Endothelial cell of umbilical vein (primary cell): ENCODE results near the gene ZFHX2. TPM values are rescaled to one million over a fixed set of nuclear protein-coding genes. Genes with fewer than 3 reads are reported as not detected.

ENCODE experiments used
- BruUV-seq: library from RNA; stranded (reverse); fragments of 400-500 nt; replicated peaks from 2 replicates; lab custom pipeline; 2021; lab: Mats Ljungman, UMichigan
- CTCF ChIA-PET: fragments of 300-600, 350-600 bp; sonication (Branson Sonifier 250); formaldehyde crosslinking; loops from one replicate; lab custom pipeline; 2021; ENCODE audit warnings: antibody characterized with exemption, inconsistent platforms; lab: Charles Lee
- POLR2A ChIA-PET: fragments of 300-600, 350-600 bp; sonication (Branson Sonifier 250); formaldehyde crosslinking; loops from one replicate; lab custom pipeline; 2021; ENCODE audit warnings: antibody characterized with exemption, inconsistent platforms; lab: Charles Lee
- DNase-seq: peaks from one replicate; pipeline ENCODE4 v3.0.0-alpha.2; 2011; ENCODE audit warnings: low read depth, low spot score
- FAIRE-seq: peaks from 2 replicates; lab custom pipeline; 2011; peaks lifted over from hg19 to GRCh38; lab: Jason Lieb, UNC
- H2AFZ ChIP-seq: 2 replicates; pipeline ENCODE4 v1.6.0; 2012; ENCODE audit warnings: low read depth, low read length, control low read depth, inconsistent platforms
- H3K27ac ChIP-seq: 2 replicates; pipeline ENCODE4 v1.5.1; 2011; ENCODE audit warnings: low read depth, mild to moderate bottlenecking, control low read depth, low read length, moderate library complexity; ENCODE audit not compliant: insufficient read depth
- H3K27me3 ChIP-seq, 2 experiments: 2 replicates each; pipeline versions ENCODE4 v1.6.0 to v1.6.1; 2011; ENCODE audit warnings: low read length in 2 of 2, mixed read lengths in 1 of 2; ENCODE audit not compliant: control insufficient read depth in 2 of 2, insufficient read depth in 2 of 2
- H3K36me3 ChIP-seq, 2 experiments: 2 replicates in 1 of 2; 3 replicates in 1 of 2; pipeline ENCODE4 v1.5.1; 2011; ENCODE audit warnings: low read length in 2 of 2, mild to moderate bottlenecking in 1 of 2, moderate library complexity in 1 of 2; ENCODE audit not compliant: control insufficient read depth in 2 of 2, insufficient read depth in 2 of 2; ENCODE audit errors: extremely low read depth in 1 of 2
- H3K4me1 ChIP-seq: 3 replicates; pipeline ENCODE4 v1.5.1; 2011; ENCODE audit warnings: mild to moderate bottlenecking, low read length; ENCODE audit not compliant: control insufficient read depth, insufficient read depth; ENCODE audit errors: extremely low read depth
- H3K4me2 ChIP-seq: 2 replicates; pipeline ENCODE4 v1.6.1; 2011; ENCODE audit warnings: low read length, control low read depth, mixed read lengths; ENCODE audit not compliant: insufficient read depth
- H3K4me3 ChIP-seq, 3 experiments: fragments of 200-600 bp in 1 of 3; sonication (generic), shearing (Covaris generic) in 1 of 3; replicated peaks in 1 of 3; 2 replicates each; pipeline ENCODE4 v1.5.1; 2011 to 2016; ENCODE audit warnings: control low read depth in 3 of 3, low read length in 3 of 3, mild to moderate bottlenecking in 2 of 3, inconsistent platforms in 1 of 3, low read depth in 1 of 3, moderate library complexity in 1 of 3; ENCODE audit not compliant: insufficient read depth in 1 of 3
- H3K79me2 ChIP-seq: 2 replicates; pipeline ENCODE4 v1.6.0; 2012; ENCODE audit warnings: low read length, inconsistent platforms; ENCODE audit not compliant: control insufficient read depth, insufficient read depth
- H3K9ac ChIP-seq: replicated peaks from 2 replicates; pipeline ENCODE3; 2011; ENCODE audit warnings: low read length, control low read depth; ENCODE audit not compliant: insufficient read depth; ENCODE audit errors: extremely low read depth
- H3K9me1 ChIP-seq: replicated peaks from 3 replicates; pipeline ENCODE4 v1.6.0; 2011; ENCODE audit warnings: mild to moderate bottlenecking, low read length; ENCODE audit not compliant: control insufficient read depth, insufficient read depth; ENCODE audit errors: extremely low read depth
- H3K9me3 ChIP-seq: replicated peaks from 2 replicates; pipeline ENCODE4 v1.5.1; 2012; ENCODE audit warnings: low read length, inconsistent platforms; ENCODE audit not compliant: control insufficient read depth, insufficient read depth
- H4K20me1 ChIP-seq: replicated peaks from 2 replicates; pipeline ENCODE3; 2011; ENCODE audit warnings: mild to moderate bottlenecking, low read length; ENCODE audit not compliant: control insufficient read depth, insufficient read depth; ENCODE audit errors: extremely low read depth
- EZH2 ChIP-seq: IDR thresholded peaks from 2 replicates; pipeline ENCODE4 v1.6.1; 2012; ENCODE audit warnings: borderline replicate concordance, low read depth, mild to moderate bottlenecking, moderate library complexity, low read length, inconsistent platforms; ENCODE audit not compliant: severe bottlenecking
- FOS ChIP-seq: IDR thresholded peaks from 2 replicates; pipeline ENCODE4 v1.6.1; 2011; ENCODE audit warnings: mild to moderate bottlenecking, low read length, moderate library complexity, borderline replicate concordance; ENCODE audit not compliant: insufficient read depth
- GATA2 ChIP-seq: IDR thresholded peaks from 2 replicates; pipeline ENCODE4 v1.7.0; 2011; ENCODE audit warnings: low read depth, mild to moderate bottlenecking, moderate library complexity, mixed read lengths, low read length; ENCODE audit not compliant: insufficient read length, insufficient read depth
- JUN ChIP-seq: IDR thresholded peaks from 2 replicates; pipeline ENCODE4 v1.6.1; 2011; ENCODE audit warnings: borderline replicate concordance, low read depth; ENCODE audit not compliant: insufficient read length, insufficient read depth
- MYC ChIP-seq: IDR thresholded peaks from one replicate; pipeline ENCODE4 v1.6.1; 2011; ENCODE audit warnings: mild to moderate bottlenecking, low read depth, low read length
- dilution Hi-C: fragments of 300-500 bp; cut with MboI; formaldehyde crosslinking; loops from one replicate; pipeline ENCODE4 v1.15.0; 2019; ENCODE audit warnings: low sequenced_read_pairs; ENCODE audit not compliant: extremely low pct_ligation_motif_present
- intact Hi-C: fragments of 100-400 bp; cut with micrococcal nuclease; formaldehyde crosslinking; loops from one replicate; pipeline ENCODE4 v1.10.0; 2022
- polyA plus RNA-seq, 4 experiments: library from polyadenylated mRNA; depleted of rRNA in 3 of 4; stranded (reverse) in 3 of 4; unstranded in 1 of 4; fragments of >200 nt; gene quantifications; 2 replicates each; pipeline versions ENCODE4 v1.2.1 to v1.2.3, GENCODE V29; 2011 to 2012; ENCODE audit warnings: missing spikeins in 1 of 4
- total RNA-seq: library from RNA; stranded (reverse); gene quantifications from 2 replicates; pipeline ENCODE4 v1.2.3, GENCODE V29; 2021
- TF ChIP-seq, protein P1 (sequence below): IDR thresholded peaks from 2 replicates; pipeline ENCODE4 v1.6.1; 2011; ENCODE audit not compliant: insufficient read depth, insufficient read length
- TF ChIP-seq, protein P2 (sequence below), 2 donors: IDR thresholded peaks; 1 replicate in 1 of 2; 2 replicates in 1 of 2; pipeline ENCODE4 v1.5.1; 2011; ENCODE audit warnings: low read length in 2 of 2, mild to moderate bottlenecking in 2 of 2, moderate library complexity in 2 of 2, control low read depth in 1 of 2, inconsistent platforms in 1 of 2, low read depth in 1 of 2; ENCODE audit not compliant: insufficient read depth in 1 of 2; ENCODE audit errors: extremely low read depth in 1 of 2

The ZFHX2 gene
- total and polyA plus RNA-seq, 2 donors (not counting 3 experiments of a cell fraction or from before 2014, with no cell fraction given), result 0.25 to 2.3 TPM

DNA sequence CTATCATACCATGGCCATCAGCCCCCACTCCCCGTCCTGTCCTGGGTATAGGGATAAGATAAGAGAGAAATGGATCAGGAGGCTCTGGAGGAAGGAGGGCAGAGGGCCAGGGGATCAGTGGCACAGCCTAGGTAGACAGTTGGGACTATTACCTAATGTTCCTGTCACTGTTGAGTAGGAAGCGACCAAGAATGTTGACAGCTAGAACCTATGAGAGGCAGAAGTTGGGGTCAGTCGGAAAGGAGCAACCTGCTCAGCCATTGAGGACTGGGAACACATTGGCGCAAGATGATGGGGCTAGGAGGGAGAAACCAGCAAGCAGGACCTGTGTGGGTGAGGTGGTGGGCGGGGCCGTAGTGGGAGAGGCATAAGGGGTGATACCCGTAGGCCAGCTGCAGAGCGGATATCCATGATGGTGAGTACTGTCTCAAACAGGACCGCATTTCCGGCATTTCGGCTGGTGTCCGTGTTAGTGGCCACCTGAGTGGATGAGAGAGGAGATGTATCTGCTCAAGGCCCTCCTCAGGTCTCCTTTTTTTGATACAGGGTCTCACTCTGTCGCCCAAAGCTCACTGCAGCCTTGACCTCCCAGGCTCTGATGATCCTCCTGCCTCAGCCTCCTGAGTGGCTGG is 12.7 kb upstream of the ZFHX2 start:
- Histone ChIP-seq H3K4me3 (no peak overlapping the region), H3K36me3 (peaks cover 0 to 8% of the 10 kb centered on the region in 2 experiments), H3K9ac (no peak overlapping the region), H3K4me1 (peaks cover 4% of the 10 kb centered on the region), H3K27ac (no peak overlapping the region), H3K9me1 (no peaks in the 10 kb centered on the region), H3K9me3 (no peaks in the 10 kb centered on the region), H3K4me2 (no peak overlapping the region), H4K20me1 (no peaks in the 10 kb centered on the region), H3K27me3 (no peaks in the 10 kb centered on the region), H2AFZ (no peak overlapping the region), H3K79me2 (no peaks in the 10 kb centered on the region)
- POLR2A ChIA-PET, result no interaction called here
- dilution Hi-C loops (no loop called here), intact Hi-C loops (no loop called here)
- no peak for DNase-seq
- TF ChIP-seq JUN, result no peak
- no peak for TF ChIP-seq MYC
- no TSS peak for BruUV-seq
- FAIRE-seq, result no peak
- CTCF ChIA-PET, result interaction anchor here (1.4 to 12.3 kb wide), 2 partner anchors 24 to 85 kb away, joined by 3 to 416 read pairs; no protein-coding TSS in a partner anchor

DNA sequence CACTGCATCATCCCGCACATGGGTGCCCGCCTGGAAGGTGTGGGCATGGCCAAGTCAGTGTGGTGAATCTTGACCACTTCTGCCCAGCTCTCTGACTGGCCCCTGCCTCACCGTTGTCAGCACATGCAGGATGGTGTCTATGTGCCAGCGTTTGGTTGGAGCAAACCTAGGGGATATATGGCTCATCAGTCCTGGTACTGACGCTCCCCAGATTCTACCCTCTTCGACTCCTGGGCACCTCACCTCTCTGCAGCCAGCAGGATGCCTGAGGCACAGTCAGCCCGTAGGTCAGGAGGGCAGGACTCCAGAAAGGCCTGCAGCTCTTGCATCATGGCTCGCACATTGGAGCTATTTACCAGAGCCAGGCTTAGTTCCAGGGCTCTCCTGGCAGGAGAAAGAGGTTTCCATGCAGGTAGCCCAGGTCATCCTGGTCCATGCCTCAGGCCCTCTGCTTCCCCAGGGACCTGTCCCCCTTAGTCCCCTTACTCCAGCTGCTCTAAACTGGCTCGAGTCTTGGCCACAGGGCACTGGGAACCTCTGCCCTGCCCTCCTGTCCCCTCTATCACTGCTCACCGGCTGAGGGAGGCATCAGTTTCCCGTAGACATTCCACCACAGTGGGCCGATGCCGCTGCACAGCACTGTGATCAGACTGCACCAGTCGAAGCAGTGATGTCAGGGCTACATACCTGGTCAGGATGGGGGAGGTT is 12.1 kb upstream of the ZFHX2 start:
- BruUV-seq, result no TSS peak
- Histone ChIP-seq H3K27me3 (no peaks in the 10 kb centered on the region), H3K4me1 (peaks cover 4% of the 10 kb centered on the region), H3K4me2 (no peak overlapping the region), H3K9ac (no peak overlapping the region), H3K79me2 (no peaks in the 10 kb centered on the region), H3K4me3 (no peak overlapping the region), H3K9me1 (no peaks in the 10 kb centered on the region), H3K9me3 (no peaks in the 10 kb centered on the region), H3K36me3 (peaks cover 0 to 11% of the 10 kb centered on the region in 2 experiments), H3K27ac (no peak overlapping the region), H2AFZ (no peak overlapping the region), H4K20me1 (no peaks in the 10 kb centered on the region)
- FAIRE-seq (no peak), DNase-seq (no peak)
- intact Hi-C loops, result no loop called here
- ChIA-PET POLR2A (no interaction called here), CTCF (interaction anchor here (0.8 to 12.3 kb wide), 7 partner anchors 13 to 243 kb away, joined by 3 to 416 read pairs (median 3); partner anchors contain the start of gene PABPN1)
- TF ChIP-seq EZH2 (no peak), JUN (no peak), FOS (no peak), GATA2 (no peak)
- TF ChIP-seq, protein P1, sequence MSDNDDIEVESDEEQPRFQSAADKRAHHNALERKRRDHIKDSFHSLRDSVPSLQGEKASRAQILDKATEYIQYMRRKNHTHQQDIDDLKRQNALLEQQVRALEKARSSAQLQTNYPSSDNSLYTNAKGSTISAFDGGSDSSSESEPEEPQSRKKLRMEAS, result no peak
- TF ChIP-seq, protein P2, sequence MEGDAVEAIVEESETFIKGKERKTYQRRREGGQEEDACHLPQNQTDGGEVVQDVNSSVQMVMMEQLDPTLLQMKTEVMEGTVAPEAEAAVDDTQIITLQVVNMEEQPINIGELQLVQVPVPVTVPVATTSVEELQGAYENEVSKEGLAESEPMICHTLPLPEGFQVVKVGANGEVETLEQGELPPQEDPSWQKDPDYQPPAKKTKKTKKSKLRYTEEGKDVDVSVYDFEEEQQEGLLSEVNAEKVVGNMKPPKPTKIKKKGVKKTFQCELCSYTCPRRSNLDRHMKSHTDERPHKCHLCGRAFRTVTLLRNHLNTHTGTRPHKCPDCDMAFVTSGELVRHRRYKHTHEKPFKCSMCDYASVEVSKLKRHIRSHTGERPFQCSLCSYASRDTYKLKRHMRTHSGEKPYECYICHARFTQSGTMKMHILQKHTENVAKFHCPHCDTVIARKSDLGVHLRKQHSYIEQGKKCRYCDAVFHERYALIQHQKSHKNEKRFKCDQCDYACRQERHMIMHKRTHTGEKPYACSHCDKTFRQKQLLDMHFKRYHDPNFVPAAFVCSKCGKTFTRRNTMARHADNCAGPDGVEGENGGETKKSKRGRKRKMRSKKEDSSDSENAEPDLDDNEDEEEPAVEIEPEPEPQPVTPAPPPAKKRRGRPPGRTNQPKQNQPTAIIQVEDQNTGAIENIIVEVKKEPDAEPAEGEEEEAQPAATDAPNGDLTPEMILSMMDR (IDR thresholded peaks at IDR 0.05; ENCODE audit: extremely low read depth in 1 of 2, insufficient read depth in 1 of 2, low read depth in 1 of 2, low read length in 2 of 2), result no peak
- dilution Hi-C loops, result no loop called here
